HG03135 (cell line): Measurements from ENCODE around the gene USH2A.

Experiments
- ATAC-seq: cut with Tn5 transposase; IDR thresholded peaks from one replicate; pipeline ENCODE4 v1.9.1; 2021; ENCODE audit warnings: mild to moderate bottlenecking, moderate library complexity; ENCODE audit not compliant: unreplicated experiment

The USH2A gene

GRCh38 chr1:215824245-215824644 lies 599.0 kb downstream of the USH2A start:
- no peak for ATAC-seq

- ATAC-seq = no peak
These were observed 604.1 kb downstream of the USH2A start for GRCh38 chr1:215819114-215819513.

DNA sequence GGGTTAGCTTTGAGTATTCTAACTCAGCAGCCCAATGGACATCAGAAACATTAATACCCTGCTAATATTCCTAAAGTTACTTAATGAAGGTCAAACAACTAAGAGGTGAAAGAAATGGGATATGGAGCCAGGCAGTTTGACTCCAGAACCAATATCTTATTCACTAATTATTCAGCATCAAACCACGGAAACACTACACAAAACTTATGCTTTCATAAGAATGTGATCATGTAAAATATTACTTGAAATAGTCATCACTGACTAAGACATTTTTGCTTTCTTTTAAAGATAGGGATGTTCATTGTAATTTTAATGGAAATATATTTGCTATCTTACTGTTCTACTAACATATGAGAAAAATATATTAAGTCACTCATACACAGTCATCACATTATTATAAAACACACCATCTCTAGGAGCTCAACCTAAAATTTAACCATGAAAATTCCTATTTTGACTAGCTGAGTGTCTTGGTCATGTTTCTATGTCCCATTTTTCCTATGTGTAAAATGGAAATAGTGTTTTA lies 615.3 kb downstream of the USH2A start:
- ATAC-seq = no peak

DNA sequence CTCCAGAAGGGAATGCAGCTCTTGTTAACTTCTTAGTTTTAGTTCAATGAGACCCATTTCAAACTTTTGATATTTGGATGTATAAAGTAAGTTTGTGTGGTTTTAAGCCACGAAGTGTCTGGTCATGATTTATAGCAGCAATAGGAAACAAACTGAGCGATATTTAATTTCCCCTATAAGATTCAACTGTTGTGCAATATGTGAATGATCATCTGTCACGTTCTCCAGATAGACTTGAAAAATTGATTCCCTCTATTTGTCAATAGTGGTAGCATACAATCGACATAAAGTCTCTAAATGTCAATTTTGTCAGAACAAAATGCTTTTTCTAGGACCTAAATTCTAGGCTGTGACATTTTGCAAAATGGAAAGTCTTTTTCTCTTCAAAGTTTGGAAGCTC lies 616.0 kb downstream of the USH2A start:
- ATAC-seq = no peak

- ATAC-seq = no peak
These were observed 625.4 kb downstream of the USH2A start for GRCh38 chr1:215797859-215798258.

DNA sequence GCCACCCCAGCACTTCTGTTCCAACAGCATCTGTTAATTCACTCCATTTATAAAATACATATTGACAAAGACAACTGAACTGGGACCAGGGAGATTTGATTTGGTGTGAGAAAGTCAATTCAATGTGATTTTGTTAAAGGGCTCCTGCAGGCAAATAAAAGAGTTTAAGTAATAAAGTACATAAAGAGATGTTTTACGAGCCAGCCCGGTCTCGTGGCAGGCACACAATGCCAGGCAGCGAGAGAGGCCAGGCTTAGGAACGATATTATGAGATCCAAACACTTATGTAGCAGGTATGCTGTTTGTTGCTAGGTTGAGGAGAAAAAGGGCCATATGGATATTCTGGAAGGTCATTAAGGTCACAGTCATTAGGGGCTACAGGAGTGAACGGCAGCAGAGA lies 629.1 kb downstream of the USH2A start:
- no peak for ATAC-seq

GRCh38 chr1:215793180-215793579 lies 630.1 kb downstream of the USH2A start:
- ATAC-seq = no peak

DNA sequence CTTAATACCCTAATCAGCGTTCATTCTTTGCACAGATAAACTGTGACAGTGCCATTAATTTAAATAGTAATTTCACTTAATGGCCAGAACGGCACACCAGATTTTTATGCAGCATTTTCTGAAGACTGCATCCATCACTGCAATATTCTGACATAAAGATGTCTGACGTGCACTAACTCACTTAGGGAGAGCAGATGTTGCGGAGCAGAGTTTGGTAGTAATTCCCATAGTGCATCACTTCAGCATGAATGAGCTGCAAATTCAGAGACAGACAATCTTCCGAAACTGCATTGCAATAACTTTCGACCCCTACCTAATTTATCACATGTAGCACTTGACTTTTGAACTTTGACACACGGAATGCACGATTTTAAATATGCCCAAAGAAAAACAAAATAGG lies 630.8 kb downstream of the USH2A start:
- no peak for ATAC-seq

GRCh38 chr1:215789981-215790380 lies 633.3 kb downstream of the USH2A start:
- no peak for ATAC-seq

- ATAC-seq = no peak
These were observed 636.3 kb downstream of the USH2A start for GRCh38 chr1:215786997-215787396.

DNA sequence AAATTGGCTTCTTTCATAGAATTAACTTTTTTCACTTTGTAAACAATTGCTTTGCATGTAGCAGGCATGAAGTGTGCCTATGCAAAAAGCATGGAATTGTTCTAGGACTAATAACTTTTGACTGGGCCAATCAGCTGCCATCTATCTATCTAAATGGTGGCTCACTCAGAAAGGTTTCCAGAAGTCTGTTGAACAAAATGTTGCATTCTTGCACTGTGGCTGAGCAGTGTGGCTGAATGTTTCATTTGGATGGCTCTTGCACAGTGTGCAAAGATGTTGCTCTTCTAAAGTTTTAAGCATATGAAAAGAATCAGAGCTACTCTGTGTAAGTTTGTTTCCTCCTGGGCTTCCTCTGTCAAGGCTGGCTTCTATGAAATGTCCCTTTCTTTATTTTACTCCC lies 642.6 kb downstream of the USH2A start:
- ATAC-seq = no peak

DNA sequence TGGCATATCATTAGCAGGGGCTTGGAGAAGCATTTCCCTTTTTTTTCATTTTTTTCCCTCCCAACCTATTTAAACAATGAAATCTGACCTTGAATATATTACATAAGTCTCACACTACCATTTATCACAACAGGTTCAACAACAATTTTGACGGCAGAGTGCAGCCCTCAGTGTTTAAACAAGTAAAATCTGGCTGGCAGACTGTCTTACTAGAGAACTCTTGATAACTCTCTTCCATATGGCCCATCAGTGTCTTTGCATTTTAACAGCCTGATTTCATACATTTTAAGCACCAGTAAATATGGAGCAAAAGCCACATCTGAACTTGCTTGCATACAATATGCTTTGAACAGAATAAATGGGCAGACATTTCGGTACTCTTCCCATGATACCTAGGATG lies 643.1 kb downstream of the USH2A start:
- ATAC-seq = no peak

DNA sequence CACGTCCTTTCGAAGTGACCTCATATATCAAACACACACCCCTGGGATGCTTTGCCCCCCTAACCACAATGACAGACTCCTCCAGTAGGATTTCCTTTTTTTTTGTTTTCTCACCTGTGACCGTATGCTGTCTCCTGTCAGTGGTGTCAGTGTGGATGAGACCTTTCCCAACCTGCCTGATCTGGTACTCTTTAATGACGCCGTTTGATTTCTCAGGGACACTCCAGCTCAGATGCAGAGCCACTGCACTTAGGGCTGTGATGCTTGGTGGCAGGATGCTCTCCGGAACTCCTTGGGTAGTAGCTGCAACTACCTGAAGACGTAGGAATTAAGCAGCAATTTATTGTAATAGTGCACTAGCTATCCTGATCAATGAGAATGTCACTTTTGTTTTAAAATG lies 643.5 kb downstream of the USH2A start:
- no peak for ATAC-seq

GRCh38 chr1:215777370-215777925 lies 645.8 kb downstream of the USH2A start:
- no peak for ATAC-seq

GRCh38 chr1:215776336-215776735 lies 646.9 kb downstream of the USH2A start:
- no peak for ATAC-seq

DNA sequence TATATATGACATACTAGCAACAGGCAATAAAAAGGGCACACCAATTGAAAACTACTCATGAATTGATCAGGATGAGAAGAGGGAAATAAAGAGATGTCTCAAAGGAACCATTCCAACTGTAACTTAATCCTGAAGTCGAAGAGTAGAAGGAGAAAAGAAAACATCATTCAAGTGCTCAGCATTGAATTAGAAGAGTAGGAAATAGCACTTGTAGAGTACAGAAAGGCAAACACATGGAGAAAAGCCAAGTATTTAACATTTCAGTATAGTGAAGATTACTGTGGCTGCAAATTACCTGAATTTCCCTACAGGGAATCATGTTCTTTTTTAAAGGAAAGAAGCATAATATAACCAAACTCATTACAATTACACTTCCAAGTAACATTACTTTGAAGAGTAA lies 651.1 kb downstream of the USH2A start:
- ATAC-seq = no peak

DNA sequence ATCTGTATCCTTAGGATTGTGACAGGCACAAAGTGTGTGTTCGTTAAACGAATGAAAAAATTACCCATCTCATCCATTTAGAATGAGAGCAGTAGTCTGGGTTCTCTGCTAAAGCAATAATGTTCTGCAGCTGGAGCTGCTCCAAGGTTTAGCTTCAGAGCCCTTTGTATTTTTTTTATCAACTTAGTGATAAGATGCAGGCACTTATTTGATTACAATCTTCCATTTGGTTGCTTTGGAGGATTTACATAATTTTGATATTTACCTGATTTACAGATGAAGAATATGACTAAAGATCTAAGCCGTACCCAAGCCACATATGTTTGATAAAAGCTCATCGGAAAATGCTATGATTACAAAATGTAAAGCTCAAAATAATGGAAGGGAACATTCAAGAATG lies 654.9 kb downstream of the USH2A start:
- no peak for ATAC-seq

DNA sequence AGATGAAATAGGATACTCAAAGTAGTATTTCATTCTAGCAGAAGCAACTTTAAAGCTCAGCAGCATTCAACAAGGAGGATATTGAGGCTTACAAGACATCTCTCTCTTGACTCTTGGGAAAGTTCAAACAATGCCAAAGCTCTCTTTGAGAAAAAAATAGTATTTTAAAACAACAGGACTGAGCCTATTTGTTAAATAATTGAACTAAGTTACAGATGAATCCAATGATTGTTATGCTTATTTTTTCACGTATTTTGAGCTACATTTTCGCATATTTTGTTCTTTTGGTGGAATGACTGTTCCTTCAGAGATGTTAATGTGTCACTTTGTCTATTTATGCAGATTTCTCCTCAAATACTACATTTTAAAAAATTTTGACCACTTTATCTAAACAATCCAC lies 655.5 kb downstream of the USH2A start:
- ATAC-seq = no peak

DNA sequence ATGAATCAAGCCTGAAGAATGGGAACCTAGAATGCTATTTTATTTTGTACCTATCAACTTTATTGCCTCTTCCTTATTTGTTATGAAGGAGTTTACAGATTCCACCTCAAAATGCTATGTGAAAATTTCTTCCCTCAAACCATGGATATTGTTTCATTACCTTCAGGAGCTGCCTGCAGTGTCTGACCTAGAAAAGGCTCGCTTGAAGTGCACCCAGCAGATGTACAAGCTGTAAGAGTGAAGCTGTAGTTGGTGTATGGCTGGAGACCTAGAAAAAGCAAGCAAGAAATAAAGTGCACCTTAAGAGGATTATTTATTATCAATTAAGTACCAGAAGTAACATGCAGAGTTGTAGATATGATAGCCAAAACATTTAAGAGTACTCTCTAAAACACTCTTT lies 656.7 kb downstream of the USH2A start:
- ATAC-seq = no peak

- no peak for ATAC-seq
These were observed 657.4 kb downstream of the USH2A start for GRCh38 chr1:215765833-215766232.

DNA sequence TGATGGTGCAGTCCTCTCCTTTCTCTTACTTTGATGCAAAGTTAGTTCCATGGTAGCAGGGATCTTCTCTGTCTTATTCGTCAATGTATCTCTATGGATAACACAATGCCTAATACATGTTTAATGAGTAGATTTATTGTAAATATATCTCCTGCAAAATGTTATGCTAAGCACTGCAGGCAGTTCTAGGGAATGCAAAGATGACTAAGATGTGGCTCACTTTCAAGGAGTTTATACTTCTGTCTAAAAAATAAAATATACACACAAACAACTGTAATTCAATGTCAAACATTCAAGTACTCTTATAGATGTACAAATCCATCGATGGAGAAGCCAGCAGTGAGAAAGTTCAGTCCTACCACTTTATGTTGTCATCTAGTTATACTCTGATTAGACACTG lies 661.8 kb downstream of the USH2A start:
- no peak for ATAC-seq

DNA sequence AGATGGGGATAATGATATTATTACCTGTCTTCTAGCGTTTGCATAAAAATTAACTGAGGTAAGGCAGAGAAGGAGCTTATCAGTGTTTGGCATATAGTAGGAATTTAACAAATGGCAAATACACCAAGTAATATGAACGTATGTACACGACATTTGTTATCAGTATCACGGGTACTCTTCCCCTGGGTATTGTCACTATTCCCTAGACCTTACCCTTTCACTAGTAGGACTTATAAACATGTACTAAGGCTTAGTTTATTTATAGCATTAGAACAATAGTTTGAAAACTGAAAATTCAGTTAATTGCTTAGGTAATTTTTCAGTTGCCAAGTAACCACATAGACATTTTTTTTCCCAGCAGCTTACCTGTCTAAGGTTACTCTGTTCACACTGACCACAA lies 669.1 kb downstream of the USH2A start:
- no peak for ATAC-seq

DNA sequence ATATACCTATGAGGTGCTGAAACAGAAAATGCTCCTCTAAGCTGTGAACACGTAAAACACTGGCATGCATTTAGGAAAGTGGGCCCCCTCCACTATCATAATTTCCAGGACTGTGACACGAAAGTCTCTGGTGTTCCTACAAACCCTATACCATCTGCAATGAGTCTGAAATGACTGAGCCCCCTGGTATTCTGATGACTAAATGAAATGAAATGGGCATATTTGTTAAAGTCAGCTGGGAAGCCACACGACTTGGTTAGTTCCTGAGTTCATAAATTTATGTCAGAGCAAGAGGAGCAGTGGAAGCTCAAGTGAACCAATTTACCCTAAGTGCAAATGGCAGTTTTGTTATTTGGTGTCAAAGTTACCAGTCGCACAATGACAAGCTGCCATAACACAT lies 673.8 kb downstream of the USH2A start:
- no peak for ATAC-seq
